A673 (cell line): Measurements from ENCODE around the gene DPCD. TPM values are rescaled to one million over a fixed set of nuclear protein-coding genes. Genes with fewer than 3 reads are reported as not detected.

Experiments used
- BruUV-seq: library from RNA; stranded (reverse); fragments of 400-500 nt; replicated peaks from 2 replicates; lab custom pipeline; 2021; lab: Mats Ljungman, UMichigan
- CTCF ChIA-PET: fragments of 300-600 bp; sonication (Branson Sonifier 250); formaldehyde crosslinking; loops from one replicate; lab custom pipeline; 2022; ENCODE audit warnings: antibody characterized with exemption; lab: Charles Lee
- POLR2A ChIA-PET: fragments of 300-600 bp; sonication (Branson Sonifier 250); formaldehyde crosslinking; loops from one replicate; lab custom pipeline; 2022; ENCODE audit warnings: antibody characterized with exemption; ENCODE audit not compliant: low non-redundant PET; lab: Charles Lee
- DNase-seq: peaks from one replicate; pipeline ENCODE4 v3.0.0-alpha.2; 2015; ENCODE audit warnings: low spot score
- H3K27ac ChIP-seq: fragments of 200-600 bp; sonication (generic); 2 replicates; pipeline ENCODE4 v1.5.1; 2016; ENCODE audit warnings: mixed run types, low read depth, mild to moderate bottlenecking, mixed read lengths, antibody characterized with exemption, low read length; ENCODE audit not compliant: poor library complexity, severe bottlenecking
- H3K27me3 ChIP-seq: fragments of 200-600 bp; sonication (generic); replicated peaks from 2 replicates; pipeline ENCODE4 v1.6.1; 2017; ENCODE audit warnings: mixed run types, low read depth, mild to moderate bottlenecking, mixed read lengths, antibody characterized with exemption, low read length; ENCODE audit not compliant: insufficient read depth, poor library complexity
- H3K36me3 ChIP-seq: fragments of 200-600 bp; sonication (generic); 2 replicates; pipeline ENCODE4 v1.6.1; 2016; ENCODE audit warnings: mixed run types, mild to moderate bottlenecking, mixed read lengths, antibody characterized with exemption, low read length; ENCODE audit not compliant: insufficient read depth, poor library complexity, severe bottlenecking
- H3K4me1 ChIP-seq: fragments of 200-600 bp; sonication (generic); 2 replicates; pipeline ENCODE4 v1.6.1; 2017; ENCODE audit warnings: mixed run types, mild to moderate bottlenecking, mixed read lengths, antibody characterized with exemption, low read length; ENCODE audit not compliant: insufficient read depth, poor library complexity, severe bottlenecking
- H3K4me3 ChIP-seq: fragments of 200-600 bp; sonication (generic); 2 replicates; pipeline ENCODE4 v1.5.1; 2016; ENCODE audit warnings: low read depth, mixed run types, mild to moderate bottlenecking, mixed read lengths, low read length; ENCODE audit not compliant: poor library complexity, severe bottlenecking
- H3K9me3 ChIP-seq: fragments of 200-600 bp; sonication (generic); 2 replicates; pipeline ENCODE4 v1.6.1; 2016; ENCODE audit warnings: mixed run types, low read depth, mild to moderate bottlenecking, mixed read lengths, antibody characterized with exemption, low read length; ENCODE audit not compliant: poor library complexity, severe bottlenecking
- CTCF ChIP-seq: fragments of 300-800, 200-600 bp; sonication (generic); conservative IDR thresholded peaks from 2 replicates; pipeline ENCODE4 v1.5.1; 2017; ENCODE audit warnings: low read depth, mild to moderate bottlenecking, antibody characterized with exemption, low read length, moderate library complexity, mixed read lengths
- EZH2 ChIP-seq: fragments of 200-600 bp; sonication (generic); IDR thresholded peaks from 2 replicates; pipeline ENCODE4 v1.6.1; 2017; ENCODE audit warnings: borderline replicate concordance, low read depth, mild to moderate bottlenecking, mixed read lengths, antibody characterized with exemption, low read length; ENCODE audit not compliant: poor library complexity, severe bottlenecking
- intact Hi-C: fragments of 100-400 bp; cut with micrococcal nuclease; formaldehyde crosslinking; loops from one replicate; pipeline ENCODE4 v1.10.0; 2022; ENCODE audit not compliant: unreplicated experiment
- total RNA-seq: library from RNA; stranded (reverse); gene quantifications from 2 replicates; pipeline ENCODE4 v1.2.3, GENCODE V29; 2021

The DPCD gene
- total RNA-seq, 1 experiment from 2014 or later: 32.5 TPM

GRCh38 chr10:101564490-101564991 is 23.6 kb upstream of the DPCD start:
- no peak for DNase-seq
- ChIA-PET POLR2A (no interaction called here), CTCF (no interaction called here)
- H3K27me3 ChIP-seq: peaks cover 6% of the 10 kb centered on the region
- H3K4me3 ChIP-seq: no peak overlapping the region
- peaks cover 4% of the 10 kb centered on the region for H3K4me1 ChIP-seq
- H3K9me3 ChIP-seq: no peaks in the 10 kb centered on the region
- intact Hi-C loops: no loop called here
- no peak for TF ChIP-seq CTCF
- no peak for TF ChIP-seq EZH2
- no TSS peak for BruUV-seq
- H3K36me3 ChIP-seq: no peaks in the 10 kb centered on the region
- H3K27ac ChIP-seq: no peak overlapping the region

- POLR2A ChIA-PET: no interaction called here
- no peak for DNase-seq
- Histone ChIP-seq H3K36me3 (no peaks in the 10 kb centered on the region), H3K9me3 (no peaks in the 10 kb centered on the region), H3K4me1 (peaks cover 10% of the 10 kb centered on the region), H3K27ac (no peak overlapping the region), H3K4me3 (no peak overlapping the region), H3K27me3 (peaks cover 6% of the 10 kb centered on the region)
- intact Hi-C loops: no loop called here
- TF ChIP-seq EZH2 (no peak), CTCF (no peak)
- no TSS peak for BruUV-seq
- CTCF ChIA-PET: no interaction called here
These were observed 22.7 kb upstream of the DPCD start for GRCh38 chr10:101565370-101565900.

- no peak overlapping the region for H3K27ac ChIP-seq
- no peak overlapping the region for H3K4me3 ChIP-seq
- no peaks in the 10 kb centered on the region for H3K36me3 ChIP-seq
- no peaks in the 10 kb centered on the region for H3K9me3 ChIP-seq
- intact Hi-C loops: no loop called here
- POLR2A ChIA-PET: no interaction called here
- CTCF ChIA-PET: no interaction called here
- H3K27me3 ChIP-seq: peaks cover 6% of the 10 kb centered on the region
- no TSS peak for BruUV-seq
- TF ChIP-seq EZH2 (no peak), CTCF (no peak)
- DNase-seq: no peak
- H3K4me1 ChIP-seq: peaks cover 15% of the 10 kb centered on the region
These were observed 22.2 kb upstream of the DPCD start for GRCh38 chr10:101565936-101566332.
